GM23338 (cell line): Measurements from ENCODE around the gene SLC25A40. TPM values are rescaled to one million over a fixed set of nuclear protein-coding genes. Genes with fewer than 3 reads are reported as not detected.
A peak's percentile ranks its signal among the peaks of the same experiment; 100 is the strongest.
"Not testable (repeated sequence)": the region's sequence is repeated elsewhere in the genome, so short reads cannot be mapped to it uniquely, and the experiment has no call there.

Source experiments
- ATAC-seq: fragments of 200-7000 bp; cut with Tn5 transposase; 3 replicates; pipeline ENCODE4 v1.9.1; 2020
- DNase-seq: peaks from one replicate; pipeline ENCODE4 v3.0.0-alpha.2; 2015; ENCODE audit warnings: low spot score
- H2AFZ ChIP-seq: fragments of 200-600 bp; sonication (generic); 2 replicates; pipeline ENCODE4 v1.8.0; 2016; ENCODE audit warnings: antibody characterized with exemption, mild to moderate bottlenecking, moderate library complexity
- H3F3A ChIP-seq: fragments of 200-600 bp; sonication (generic); replicated peaks from 2 replicates; pipeline ENCODE4 v1.8.0; 2017; ENCODE audit warnings: antibody characterized with exemption, mixed run types, low read depth
- H3K27ac ChIP-seq: fragments of 200-600 bp; sonication (generic); 2 replicates; pipeline ENCODE4 v1.6.1; 2016; ENCODE audit warnings: low read depth
- H3K27me3 ChIP-seq: fragments of 200-600 bp; sonication (generic); 2 replicates; pipeline ENCODE4 v1.8.0; 2016; ENCODE audit warnings: mild to moderate bottlenecking, mixed run types, moderate library complexity; ENCODE audit not compliant: insufficient read depth
- H3K36me3 ChIP-seq: fragments of 200-600 bp; sonication (generic); 2 replicates; pipeline ENCODE4 v1.8.0; 2016; ENCODE audit warnings: mild to moderate bottlenecking; ENCODE audit not compliant: insufficient read depth
- H3K4me1 ChIP-seq: fragments of 200-600 bp; sonication (generic); 2 replicates; pipeline ENCODE4 v1.8.0; 2016; ENCODE audit warnings: mild to moderate bottlenecking, moderate library complexity; ENCODE audit not compliant: insufficient read depth
- H3K4me2 ChIP-seq: fragments of 200-600 bp; sonication (generic); 2 replicates; pipeline ENCODE4 v1.7.1; 2017; ENCODE audit warnings: mixed run types
- H3K4me3 ChIP-seq: fragments of 200-600 bp; sonication (generic); 2 replicates; pipeline ENCODE4 v1.6.1; 2016; ENCODE audit warnings: mixed run types
- H3K79me2 ChIP-seq: fragments of 200-600 bp; sonication (generic); replicated peaks from 2 replicates; pipeline ENCODE4 v1.8.0; 2017; ENCODE audit warnings: mild to moderate bottlenecking; ENCODE audit not compliant: insufficient read depth
- H3K9me2 ChIP-seq: fragments of 200-600 bp; sonication (generic); 2 replicates; pipeline ENCODE4 v1.8.0; 2017; ENCODE audit not compliant: insufficient read depth
- H4K20me1 ChIP-seq: fragments of 200-600 bp; sonication (generic); replicated peaks from 2 replicates; pipeline ENCODE4 v1.8.0; 2017; ENCODE audit warnings: mild to moderate bottlenecking; ENCODE audit not compliant: insufficient read depth
- H3K27ac Mint-ChIP-seq: 2 replicates; pipeline ENCODE4 v1.8.0; 2020; ENCODE audit warnings: inconsistent platforms, mild to moderate bottlenecking, moderate library complexity, mixed read lengths
- H3K27me3 Mint-ChIP-seq: 3 replicates; pipeline ENCODE4 v1.8.0; 2022; ENCODE audit warnings: low read depth, mild to moderate bottlenecking, moderate library complexity, mixed read lengths, inconsistent platforms; ENCODE audit not compliant: insufficient read depth, poor library complexity
- H3K36me3 Mint-ChIP-seq: 3 replicates; pipeline ENCODE4 v1.8.0; 2021; ENCODE audit warnings: low read depth, mild to moderate bottlenecking, inconsistent platforms, moderate library complexity, mixed read lengths
- H3K4me1 Mint-ChIP-seq: 3 replicates; pipeline ENCODE4 v1.8.0; 2020; ENCODE audit warnings: mild to moderate bottlenecking, inconsistent platforms, mixed read lengths
- H3K4me3 Mint-ChIP-seq: 3 replicates; pipeline ENCODE4 v1.8.0; 2021; ENCODE audit warnings: moderate library complexity, mild to moderate bottlenecking, inconsistent platforms, mixed read lengths
- H3K9me3 Mint-ChIP-seq: 3 replicates; pipeline ENCODE4 v1.8.0; 2020; ENCODE audit warnings: moderate library complexity, mild to moderate bottlenecking, inconsistent platforms, mixed read lengths
- CTCF ChIP-seq, 2 experiments: fragments of 200-600 bp in 1 of 2; sonication (generic) in 1 of 2; conservative IDR thresholded peaks; 2 replicates each; pipeline versions ENCODE4 v1.5.1 to v1.6.1; 2016 to 2017; ENCODE audit warnings: antibody characterized with exemption in 2 of 2, low read depth in 2 of 2, mild to moderate bottlenecking in 2 of 2, moderate library complexity in 1 of 2
- ETS1 ChIP-seq: IDR thresholded peaks from 2 replicates; pipeline ENCODE4 v1.6.1; 2016; ENCODE audit warnings: antibody characterized with exemption
- JUNB ChIP-seq: IDR thresholded peaks from one replicate; pipeline ENCODE4 v1.6.1; 2016; ENCODE audit warnings: antibody characterized with exemption; ENCODE audit not compliant: unreplicated experiment
- POLR2AphosphoS5 ChIP-seq: IDR thresholded peaks from 2 replicates; pipeline ENCODE4 v1.6.1; 2016; ENCODE audit warnings: antibody characterized with exemption, low read depth
- STAT1 ChIP-seq: IDR thresholded peaks from one replicate; pipeline ENCODE4 v1.6.1; 2016; ENCODE audit warnings: antibody characterized with exemption; ENCODE audit not compliant: unreplicated experiment
- ZNF114 ChIP-seq: fragments of 250-450 bp; sonication (Bioruptor Pico); IDR thresholded peaks from 2 replicates; pipeline ENCODE4 v1.5.0; 2020; ENCODE audit warnings: mild to moderate bottlenecking, moderate library complexity
- polyA plus RNA-seq: library from polyadenylated mRNA; unstranded; fragments of >200 nt; fragmentation: Nextera tagmentation; extraction: Ambion mirVana; gene quantifications from 2 replicates; pipeline ENCODE4 v1.2.1, GENCODE V29; 2016
- total RNA-seq: library from RNA; depleted of rRNA; stranded (reverse); fragments of >200 nt; shearing (Covaris generic); gene quantifications from 2 replicates; pipeline ENCODE4 v1.2.3, GENCODE V29; 2014

Gene SLC25A40
- total and polyA plus RNA-seq, 2 experiments from 2014 or later: 8.4 to 30.7 TPM

DNA sequence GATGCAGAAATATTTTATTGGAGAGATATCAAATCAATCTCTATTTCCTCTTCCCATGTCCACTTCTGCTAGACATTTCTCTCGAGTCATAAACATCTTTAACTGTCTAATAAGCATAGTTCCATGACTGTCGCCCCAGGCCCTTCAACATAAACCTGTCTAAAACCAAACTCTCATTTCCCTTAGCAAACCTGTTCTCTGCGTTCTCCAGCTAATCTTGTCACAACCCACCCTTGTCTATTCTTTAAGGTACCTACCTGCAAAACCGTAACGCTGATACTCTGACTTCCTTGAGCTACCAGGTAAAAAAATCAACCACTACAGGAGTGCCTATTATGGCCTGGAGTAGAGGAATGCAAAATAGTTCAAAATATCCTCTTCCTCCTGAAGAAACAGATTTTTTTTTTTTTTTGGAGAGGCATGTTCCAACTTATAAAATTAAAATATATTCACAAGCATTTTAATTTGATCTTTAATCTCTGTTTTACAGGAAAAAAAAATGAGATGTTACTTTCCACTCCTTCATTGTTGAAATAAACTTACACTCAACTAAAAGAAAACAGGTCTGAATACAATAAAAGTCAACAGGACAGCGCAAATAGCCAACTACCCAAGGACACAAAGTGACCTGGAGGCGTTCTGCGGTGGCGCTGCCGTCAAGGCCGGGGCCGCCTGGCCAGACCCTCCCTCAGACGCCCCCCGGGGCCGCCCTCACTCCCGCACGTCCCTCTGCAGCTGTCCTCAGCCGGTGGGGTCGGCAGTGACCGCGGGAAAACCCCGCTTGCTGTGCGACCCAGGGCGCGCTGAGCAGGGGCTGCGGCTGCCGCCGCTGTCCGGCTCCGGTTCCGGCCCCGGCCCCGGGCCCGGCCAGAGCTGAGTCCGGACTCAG, 765 bp downstream of the SLC25A40 start:
- Histone ChIP-seq H3K27me3 (no peaks in the 10 kb centered on the region), H3F3A (peaks cover 6% of the 10 kb centered on the region; the same call in 1 of the 2 replicates), H3K79me2 (peaks cover 83% of the 10 kb centered on the region), H3K4me3 (peak overlapping the region; percentile 70), H3K27ac (peak overlapping the region; percentile 99), H3K36me3 (peaks cover 16% of the 10 kb centered on the region), H3K4me1 (peaks cover 19% of the 10 kb centered on the region), H3K4me2 (peak overlapping the region; percentile 89), H4K20me1 (peaks cover 4% of the 10 kb centered on the region; the same call in 1 of the 2 replicates), H2AFZ (peak overlapping the region; percentile 20; the same call in 1 of the 2 replicates), H3K9me2 (no peaks in the 10 kb centered on the region)
- H3K9me3 Mint-ChIP-seq: peaks cover 21% of the 10 kb centered on the region
- DNase-seq: peak; percentile 59
- H3K36me3 Mint-ChIP-seq: peaks cover 45% of the 10 kb centered on the region
- no peak for TF ChIP-seq ZNF114 (CRISPR knock-in tag)
- peak; percentile 48 for ATAC-seq
- H3K4me1 Mint-ChIP-seq: peaks cover 20% of the 10 kb centered on the region
- peaks cover 3% of the 10 kb centered on the region for H3K27me3 Mint-ChIP-seq
- H3K27ac Mint-ChIP-seq: peak overlapping the region; percentile 90
- H3K4me3 Mint-ChIP-seq: peak overlapping the region; percentile 78

- H3K9me3 Mint-ChIP-seq: peaks cover 25% of the 10 kb centered on the region
- Histone ChIP-seq H3K9me2 (no peaks in the 10 kb centered on the region), H3F3A (peaks cover 6% of the 10 kb centered on the region; the same call in 1 of the 2 replicates), H2AFZ (no peak overlapping the region), H3K27me3 (no peaks in the 10 kb centered on the region), H3K36me3 (peaks cover 13% of the 10 kb centered on the region; the same call in 1 of the 2 replicates), H3K4me2 (peak overlapping the region; percentile 89), H3K27ac (no peak overlapping the region), H3K79me2 (peaks cover 81% of the 10 kb centered on the region), H3K4me3 (no peak overlapping the region), H3K4me1 (peaks cover 19% of the 10 kb centered on the region), H4K20me1 (peaks cover 4% of the 10 kb centered on the region; the same call in 1 of the 2 replicates)
- peaks cover 47% of the 10 kb centered on the region for H3K36me3 Mint-ChIP-seq
- peaks cover 3% of the 10 kb centered on the region for H3K27me3 Mint-ChIP-seq
- H3K4me3 Mint-ChIP-seq: peak overlapping the region; percentile 78
- DNase-seq (no peak), ATAC-seq (no peak)
- TF ChIP-seq ZNF114 (CRISPR knock-in tag) (no peak), CTCF (conservative IDR thresholded peaks at IDR 0.05; ENCODE audit: low read depth in 2 of 2) (no peak), STAT1 (no peak), POLR2AphosphoS5 (no peak), ETS1 (no peak), JUNB (no peak)
- no peak overlapping the region for H3K27ac Mint-ChIP-seq
- peaks cover 20% of the 10 kb centered on the region for H3K4me1 Mint-ChIP-seq
Measured at GRCh38 chr7:87874066-87874465, 2.1 kb downstream of the SLC25A40 start.

DNA sequence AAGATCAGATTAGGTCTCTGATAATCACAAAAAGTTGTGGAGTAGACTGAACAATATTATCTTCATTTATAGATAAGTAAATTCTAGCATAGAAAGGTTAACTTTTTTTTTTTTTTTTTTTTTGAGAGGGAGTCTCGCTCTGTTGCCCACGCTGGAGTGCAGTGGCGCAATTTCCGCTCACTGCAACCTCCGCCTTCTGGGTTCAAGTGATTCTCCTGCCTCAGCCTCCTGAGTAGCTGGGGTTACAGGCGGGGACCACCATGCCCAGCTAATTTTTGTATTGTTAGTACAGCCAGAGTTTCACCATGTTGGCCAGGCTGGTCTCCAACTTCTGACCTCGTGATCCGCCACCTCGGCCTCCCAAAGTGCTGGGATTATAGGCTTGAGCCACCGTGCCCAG, 2.8 kb downstream of the SLC25A40 start:
- not testable (repeated sequence) for H4K20me1 ChIP-seq, DNase-seq, H3K27me3 Mint-ChIP-seq, H3K36me3 ChIP-seq, H2AFZ ChIP-seq, ATAC-seq, H3K27ac Mint-ChIP-seq, H3K4me2 ChIP-seq, H3K4me3 ChIP-seq, H3K9me2 ChIP-seq, H3F3A ChIP-seq, H3K4me3 Mint-ChIP-seq, H3K27ac ChIP-seq, H3K27me3 ChIP-seq
- Histone ChIP-seq H3K4me1 (peaks cover 15% of the 10 kb centered on the region), H3K79me2 (peaks cover 75% of the 10 kb centered on the region)
- Mint-ChIP-seq H3K36me3 (peaks cover 52% of the 10 kb centered on the region), H3K9me3 (peaks cover 25% of the 10 kb centered on the region), H3K4me1 (peaks cover 20% of the 10 kb centered on the region)
